GM19035 (cell line): ENCODE data around the gene FAM168A.
"Not testable (repeated sequence)": the region's sequence is repeated elsewhere in the genome, so short reads cannot be mapped to it uniquely, and the experiment has no call there.

Experiments
- ATAC-seq: cut with Tn5 transposase; IDR thresholded peaks from one replicate; pipeline ENCODE4 v1.9.1; 2021; ENCODE audit not compliant: unreplicated experiment

The FAM168A gene

GRCh38 chr11:73596547-73596946 lies 1.4 kb downstream of the FAM168A start:
- no peak for ATAC-seq

- no peak for ATAC-seq
Observed at GRCh38 chr11:73592640-73593039, 5.3 kb downstream of the FAM168A start.

GRCh38 chr11:73591743-73592142 lies 6.2 kb downstream of the FAM168A start:
- ATAC-seq, result no peak

- ATAC-seq, result no peak
Observed at GRCh38 chr11:73590991-73591390, 6.9 kb downstream of the FAM168A start.

- ATAC-seq, result no peak
Observed at GRCh38 chr11:73586791-73587190, 11.1 kb downstream of the FAM168A start.

- no peak for ATAC-seq
Observed at GRCh38 chr11:73585834-73586575, 11.9 kb downstream of the FAM168A start.

- no peak for ATAC-seq
Observed at GRCh38 chr11:73584831-73585230, 13.1 kb downstream of the FAM168A start.

- ATAC-seq, result no peak
Observed at GRCh38 chr11:73582653-73583052, 15.3 kb downstream of the FAM168A start.

GRCh38 chr11:73580749-73581148 lies 17.2 kb downstream of the FAM168A start:
- not testable (repeated sequence) for ATAC-seq

- ATAC-seq, result no peak
Observed at GRCh38 chr11:73579641-73580434, 18.1 kb downstream of the FAM168A start.

- ATAC-seq, result no peak
Observed at GRCh38 chr11:73578592-73579185, 19.2 kb downstream of the FAM168A start.

- no peak for ATAC-seq
Observed at GRCh38 chr11:73577496-73577917, 20.4 kb downstream of the FAM168A start.

- ATAC-seq, result no peak
Observed at GRCh38 chr11:73576185-73576614, 21.7 kb downstream of the FAM168A start.

- not testable (repeated sequence) for ATAC-seq
Observed at GRCh38 chr11:73571982-73572381, 25.9 kb downstream of the FAM168A start.

- no peak for ATAC-seq
Observed at GRCh38 chr11:73570415-73571114, 27.3 kb downstream of the FAM168A start.

- no peak for ATAC-seq
Observed at GRCh38 chr11:73566977-73567755, 30.7 kb downstream of the FAM168A start.

GRCh38 chr11:73566422-73566821 lies 31.5 kb downstream of the FAM168A start:
- ATAC-seq, result no peak

- no peak for ATAC-seq
Observed at GRCh38 chr11:73565804-73566203, 32.1 kb downstream of the FAM168A start.

GRCh38 chr11:73564903-73565302 lies 33.0 kb downstream of the FAM168A start:
- no peak for ATAC-seq

GRCh38 chr11:73563539-73564200 lies 34.2 kb downstream of the FAM168A start:
- ATAC-seq, result no peak
